GM12892 (cell line): Measurements from ENCODE around the gene CORO7.

ENCODE experiments used
- POLR2A ChIP-seq: IDR thresholded peaks from 2 replicates; pipeline ENCODE4 v1.6.1; 2011; ENCODE audit warnings: low read depth, low read length, control low read depth
- POLR2AphosphoS5 ChIP-seq: IDR thresholded peaks from 2 replicates; pipeline ENCODE4 v1.6.1; 2011; ENCODE audit warnings: low read depth, low read length, control low read depth

- TF ChIP-seq POLR2AphosphoS5 (no peak), POLR2A (no peak)
Measured at GRCh38 chr16:4383591-4384444, 32.6 kb downstream of the CORO7 start.
